Measurements from ENCODE around the gene ULK1. TPM values are rescaled to one million over a fixed set of nuclear protein-coding genes. Genes with fewer than 3 reads are reported as not detected.

The ULK1 gene
- total RNA-seq, 1 experiment from 2014 or later, result 34.2 TPM

DNA sequence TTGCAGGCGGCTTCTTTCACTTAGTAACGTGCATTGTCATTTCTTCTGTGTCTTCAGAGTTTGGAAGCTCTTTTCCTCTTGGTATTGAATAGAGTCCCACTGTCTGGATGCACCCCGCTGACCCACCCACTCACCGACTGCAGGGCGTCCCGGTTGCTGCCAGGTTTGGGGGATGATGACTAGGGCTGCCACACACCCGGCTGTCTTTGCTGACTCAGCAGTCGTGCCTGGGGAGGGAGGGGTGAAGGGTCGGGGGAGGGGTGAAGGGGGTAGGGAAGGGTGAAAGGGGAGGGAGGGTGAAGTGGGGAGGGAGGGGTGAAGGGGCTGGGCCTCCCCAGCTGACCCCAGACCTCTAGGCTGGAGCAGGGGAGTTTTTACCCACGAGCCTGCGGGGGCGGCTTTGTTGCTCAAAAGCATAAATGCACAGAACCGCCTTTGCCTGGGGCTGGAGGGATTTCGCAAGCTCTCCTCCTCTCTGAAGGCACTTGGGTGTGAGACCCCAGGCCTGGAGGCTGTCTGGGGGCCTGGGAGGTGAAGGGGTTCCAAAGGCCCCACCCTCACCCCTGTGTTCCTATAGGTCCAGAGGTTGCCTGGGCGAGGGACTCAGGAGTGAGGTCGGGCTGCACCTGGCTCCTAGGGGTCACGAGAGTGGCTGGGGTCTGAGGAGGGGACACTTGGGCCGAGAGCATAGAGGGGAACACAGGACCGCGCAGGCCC, 31.3 kb upstream of the ULK1 start:
- Histone ChIP-seq H3K4me2 (ENCODE audit: low read length) (no peak overlapping the region), H3K9ac (ENCODE audit: low read length) (no peak overlapping the region), H3K27me3 (ENCODE audit: insufficient read depth, low read length) (no peaks in the 10 kb centered on the region), H3K9me3 (ENCODE audit: control insufficient read depth in 1 of 2, insufficient read depth in 1 of 2, low read depth in 1 of 2, low read length in 2 of 2) (no peaks in the 10 kb centered on the region), H3K9me2 (ENCODE audit: insufficient read depth) (no peaks in the 10 kb centered on the region), H4K20me1 (ENCODE audit: insufficient read depth) (no peaks in the 10 kb centered on the region), H2AFZ (ENCODE audit: low read depth, low read length, poor library complexity, severe bottlenecking) (no peak overlapping the region), H3K36me3 (ENCODE audit: control insufficient read depth in 1 of 2, insufficient read depth in 2 of 2, low read length in 2 of 2) (no peaks in the 10 kb centered on the region), H3K4me1 (ENCODE audit: control insufficient read depth in 1 of 2, insufficient read depth in 2 of 2, low read length in 2 of 2) (peaks cover 25 to 33% of the 10 kb centered on the region in 2 experiments), H3K79me2 (ENCODE audit: insufficient read depth, low read length) (no peaks in the 10 kb centered on the region), H3K27ac (ENCODE audit: low read depth, low read length) (no peak overlapping the region), H3K4me3 (replicated peaks in 1 of 2; ENCODE audit: low read depth in 1 of 2, low read length in 2 of 2) (no peak overlapping the region)
- no peak for TF ChIP-seq EZH2phosphoT487 (IDR thresholded peaks at IDR 0.05; ENCODE audit: borderline replicate concordance)
- no peak for TF ChIP-seq RAD21 (IDR thresholded peaks at IDR 0.05; ENCODE audit: low read depth)
- TF ChIP-seq CEBPB (IDR thresholded peaks at IDR 0.05; ENCODE audit: low read depth), result no peak
- TF ChIP-seq ELF1 (IDR thresholded peaks at IDR 0.05; ENCODE audit: borderline replicate concordance, low read depth), result no peak
- no peak for TF ChIP-seq EGR1 (IDR thresholded peaks at IDR 0.05; ENCODE audit: low read depth)
- TF ChIP-seq JUND (IDR thresholded peaks at IDR 0.05), result no peak
- TF ChIP-seq TCF7L2 (IDR thresholded peaks at IDR 0.05; ENCODE audit: borderline replicate concordance, extremely low read depth, insufficient read depth, insufficient read length), result no peak
- no peak for TF ChIP-seq SP1 (IDR thresholded peaks at IDR 0.05; ENCODE audit: low read depth)
- TF ChIP-seq, protein P1, sequence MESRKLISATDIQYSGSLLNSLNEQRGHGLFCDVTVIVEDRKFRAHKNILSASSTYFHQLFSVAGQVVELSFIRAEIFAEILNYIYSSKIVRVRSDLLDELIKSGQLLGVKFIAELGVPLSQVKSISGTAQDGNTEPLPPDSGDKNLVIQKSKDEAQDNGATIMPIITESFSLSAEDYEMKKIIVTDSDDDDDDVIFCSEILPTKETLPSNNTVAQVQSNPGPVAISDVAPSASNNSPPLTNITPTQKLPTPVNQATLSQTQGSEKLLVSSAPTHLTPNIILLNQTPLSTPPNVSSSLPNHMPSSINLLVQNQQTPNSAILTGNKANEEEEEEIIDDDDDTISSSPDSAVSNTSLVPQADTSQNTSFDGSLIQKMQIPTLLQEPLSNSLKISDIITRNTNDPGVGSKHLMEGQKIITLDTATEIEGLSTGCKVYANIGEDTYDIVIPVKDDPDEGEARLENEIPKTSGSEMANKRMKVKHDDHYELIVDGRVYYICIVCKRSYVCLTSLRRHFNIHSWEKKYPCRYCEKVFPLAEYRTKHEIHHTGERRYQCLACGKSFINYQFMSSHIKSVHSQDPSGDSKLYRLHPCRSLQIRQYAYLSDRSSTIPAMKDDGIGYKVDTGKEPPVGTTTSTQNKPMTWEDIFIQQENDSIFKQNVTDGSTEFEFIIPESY (IDR thresholded peaks at IDR 0.05; ENCODE audit: extremely low read depth, insufficient replicate concordance, low read length), result no peak
- TF ChIP-seq SIN3A (IDR thresholded peaks at IDR 0.05; ENCODE audit: low read depth), result no peak
- no peak for TF ChIP-seq FOSL1 (IDR thresholded peaks at IDR 0.05; ENCODE audit: low read depth)
- TF ChIP-seq POLR2AphosphoS5 (IDR thresholded peaks at IDR 0.05; ENCODE audit: low read depth, low read length), result no peak
- TF ChIP-seq EZH2 (IDR thresholded peaks at IDR 0.05), result no peak
- TF ChIP-seq, protein P2, sequence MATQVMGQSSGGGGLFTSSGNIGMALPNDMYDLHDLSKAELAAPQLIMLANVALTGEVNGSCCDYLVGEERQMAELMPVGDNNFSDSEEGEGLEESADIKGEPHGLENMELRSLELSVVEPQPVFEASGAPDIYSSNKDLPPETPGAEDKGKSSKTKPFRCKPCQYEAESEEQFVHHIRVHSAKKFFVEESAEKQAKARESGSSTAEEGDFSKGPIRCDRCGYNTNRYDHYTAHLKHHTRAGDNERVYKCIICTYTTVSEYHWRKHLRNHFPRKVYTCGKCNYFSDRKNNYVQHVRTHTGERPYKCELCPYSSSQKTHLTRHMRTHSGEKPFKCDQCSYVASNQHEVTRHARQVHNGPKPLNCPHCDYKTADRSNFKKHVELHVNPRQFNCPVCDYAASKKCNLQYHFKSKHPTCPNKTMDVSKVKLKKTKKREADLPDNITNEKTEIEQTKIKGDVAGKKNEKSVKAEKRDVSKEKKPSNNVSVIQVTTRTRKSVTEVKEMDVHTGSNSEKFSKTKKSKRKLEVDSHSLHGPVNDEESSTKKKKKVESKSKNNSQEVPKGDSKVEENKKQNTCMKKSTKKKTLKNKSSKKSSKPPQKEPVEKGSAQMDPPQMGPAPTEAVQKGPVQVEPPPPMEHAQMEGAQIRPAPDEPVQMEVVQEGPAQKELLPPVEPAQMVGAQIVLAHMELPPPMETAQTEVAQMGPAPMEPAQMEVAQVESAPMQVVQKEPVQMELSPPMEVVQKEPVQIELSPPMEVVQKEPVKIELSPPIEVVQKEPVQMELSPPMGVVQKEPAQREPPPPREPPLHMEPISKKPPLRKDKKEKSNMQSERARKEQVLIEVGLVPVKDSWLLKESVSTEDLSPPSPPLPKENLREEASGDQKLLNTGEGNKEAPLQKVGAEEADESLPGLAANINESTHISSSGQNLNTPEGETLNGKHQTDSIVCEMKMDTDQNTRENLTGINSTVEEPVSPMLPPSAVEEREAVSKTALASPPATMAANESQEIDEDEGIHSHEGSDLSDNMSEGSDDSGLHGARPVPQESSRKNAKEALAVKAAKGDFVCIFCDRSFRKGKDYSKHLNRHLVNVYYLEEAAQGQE (IDR thresholded peaks at IDR 0.05; ENCODE audit: low read depth), result no peak
- RAD21 ChIA-PET (ENCODE audit: low non-redundant PET in 1 of 2, low total read pairs in 2 of 2, uncharacterized antibody in 2 of 2, unreplicated experiment in 2 of 2), result no interaction called here
- intact Hi-C loops (cut with micrococcal nuclease), result loop anchor here (5.0 kb wide), 1 partner anchor 84 kb away; the partner anchor contains the start of gene EP400
- CTCF ChIA-PET, result no interaction called here
- DNase-seq (ENCODE audit: low read depth, low spot score), result no peak
- POLR2A ChIA-PET, result no interaction called here
- BruUV-seq (replicated peaks), result no TSS peak
- no peak for ATAC-seq

Data from HCT116 (cell line).